ENCODE data around the gene LCN9. TPM values are rescaled to one million over a fixed set of nuclear protein-coding genes. Genes with fewer than 3 reads are reported as not detected.
A peak's percentile ranks its signal among the peaks of the same experiment; 100 is the strongest.

Gene LCN9
- total RNA-seq, 2 experiments from 2014 or later: not detected

- Mint-ChIP-seq H3K36me3 (no peaks in the 10 kb centered on the region), H3K4me1 (no peaks in the 10 kb centered on the region), H3K27me3 (no peaks in the 10 kb centered on the region), H3K27ac (no peak overlapping the region), H3K4me3 (no peak overlapping the region), H3K9me3 (ENCODE audit: low read depth) (no peaks in the 10 kb centered on the region)
- no peak for ATAC-seq
- DNase-seq: no peak
- CTCF ChIA-PET: no interaction called here
Observed at GRCh38 chr9:135692410-135692809, 29.3 kb downstream of the LCN9 start.

GRCh38 chr9:135693265-135693664 is 30.2 kb downstream of the LCN9 start:
- H3K4me1 Mint-ChIP-seq: no peaks in the 10 kb centered on the region
- no peaks in the 10 kb centered on the region for H3K27me3 Mint-ChIP-seq
- ATAC-seq (no peak), DNase-seq (no peak)
- no peaks in the 10 kb centered on the region for H3K9me3 Mint-ChIP-seq (ENCODE audit: low read depth)
- H3K4me3 Mint-ChIP-seq: no peak overlapping the region
- CTCF ChIA-PET: interaction anchor here (1.0 kb wide), 1 partner anchor 22 kb away, joined by 3 read pairs; no protein-coding TSS in a partner anchor
- H3K36me3 Mint-ChIP-seq: no peaks in the 10 kb centered on the region
- H3K27ac Mint-ChIP-seq: no peak overlapping the region

GRCh38 chr9:135693771-135694170 is 30.7 kb downstream of the LCN9 start:
- DNase-seq: no peak
- Mint-ChIP-seq H3K27me3 (no peaks in the 10 kb centered on the region), H3K9me3 (ENCODE audit: low read depth) (no peaks in the 10 kb centered on the region), H3K36me3 (no peaks in the 10 kb centered on the region), H3K27ac (no peak overlapping the region), H3K4me1 (no peaks in the 10 kb centered on the region), H3K4me3 (no peak overlapping the region)
- ATAC-seq: no peak
- CTCF ChIA-PET: interaction anchor here (1.0 kb wide), 1 partner anchor 22 kb away, joined by 3 read pairs; no protein-coding TSS in a partner anchor

GRCh38 chr9:135694414-135694813 is 31.3 kb downstream of the LCN9 start:
- DNase-seq (no peak), ATAC-seq (no peak)
- H3K4me3 Mint-ChIP-seq: no peak overlapping the region
- H3K9me3 Mint-ChIP-seq (ENCODE audit: low read depth): no peaks in the 10 kb centered on the region
- CTCF ChIA-PET: no interaction called here
- H3K36me3 Mint-ChIP-seq: no peaks in the 10 kb centered on the region
- no peaks in the 10 kb centered on the region for H3K4me1 Mint-ChIP-seq
- H3K27me3 Mint-ChIP-seq: no peaks in the 10 kb centered on the region
- no peak overlapping the region for H3K27ac Mint-ChIP-seq

GRCh38 chr9:135695036-135695435 is 31.9 kb downstream of the LCN9 start:
- H3K36me3 Mint-ChIP-seq: no peaks in the 10 kb centered on the region
- CTCF ChIA-PET: no interaction called here
- no peaks in the 10 kb centered on the region for H3K9me3 Mint-ChIP-seq (ENCODE audit: low read depth)
- H3K4me3 Mint-ChIP-seq: no peak overlapping the region
- DNase-seq (no peak), ATAC-seq (no peak)
- H3K27me3 Mint-ChIP-seq: no peaks in the 10 kb centered on the region
- no peaks in the 10 kb centered on the region for H3K4me1 Mint-ChIP-seq
- no peak overlapping the region for H3K27ac Mint-ChIP-seq

GRCh38 chr9:135695642-135696041 is 32.5 kb downstream of the LCN9 start:
- DNase-seq: no peak
- Mint-ChIP-seq H3K36me3 (no peaks in the 10 kb centered on the region), H3K27me3 (no peaks in the 10 kb centered on the region), H3K9me3 (ENCODE audit: low read depth) (no peaks in the 10 kb centered on the region), H3K4me1 (no peaks in the 10 kb centered on the region), H3K27ac (no peak overlapping the region), H3K4me3 (no peak overlapping the region)
- CTCF ChIA-PET: no interaction called here
- ATAC-seq: no peak

- H3K27ac Mint-ChIP-seq: no peak overlapping the region
- no peak for DNase-seq
Observed at GRCh38 chr9:135696446-135696845, 33.3 kb downstream of the LCN9 start.

GRCh38 chr9:135697226-135697625 is 34.1 kb downstream of the LCN9 start:
- Mint-ChIP-seq H3K36me3 (no peaks in the 10 kb centered on the region), H3K4me1 (no peaks in the 10 kb centered on the region), H3K27ac (no peak overlapping the region), H3K27me3 (no peaks in the 10 kb centered on the region), H3K9me3 (ENCODE audit: low read depth) (no peaks in the 10 kb centered on the region), H3K4me3 (no peak overlapping the region)
- DNase-seq: no peak
- ATAC-seq: no peak
- CTCF ChIA-PET: no interaction called here

More at GRCh38 chr9:135696446-135696845, 33.3 kb downstream of the LCN9 start:
- H3K27me3 Mint-ChIP-seq: no peaks in the 10 kb centered on the region
- no peaks in the 10 kb centered on the region for H3K9me3 Mint-ChIP-seq (ENCODE audit: low read depth)
- no peaks in the 10 kb centered on the region for H3K4me1 Mint-ChIP-seq
- H3K36me3 Mint-ChIP-seq: no peaks in the 10 kb centered on the region
- H3K4me3 Mint-ChIP-seq: no peak overlapping the region
- ATAC-seq: no peak
- CTCF ChIA-PET: no interaction called here

DNA sequence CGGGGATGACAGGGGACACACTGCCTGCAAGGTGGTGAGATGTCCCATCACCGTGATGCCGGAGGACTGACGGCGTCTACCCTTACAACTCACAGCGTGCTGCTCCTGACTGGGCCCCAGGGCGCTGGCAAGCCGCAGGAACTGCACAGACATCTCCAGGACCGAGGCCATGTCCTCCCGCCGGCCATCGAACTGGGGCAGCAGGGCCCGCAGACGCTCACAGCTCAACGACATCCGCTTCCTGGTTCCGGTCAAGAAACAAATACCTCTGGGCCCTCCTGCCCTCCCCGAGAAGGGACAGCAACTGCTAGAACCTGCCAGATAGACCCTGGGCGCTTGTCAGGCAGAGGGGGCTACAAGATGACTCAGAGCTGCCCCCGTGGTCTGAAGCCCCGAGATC is 35.1 kb downstream of the LCN9 start:
- DNase-seq (no peak), ATAC-seq (no peak)
- Mint-ChIP-seq H3K27me3 (no peaks in the 10 kb centered on the region), H3K36me3 (no peaks in the 10 kb centered on the region), H3K4me1 (no peaks in the 10 kb centered on the region), H3K27ac (no peak overlapping the region), H3K4me3 (no peak overlapping the region), H3K9me3 (ENCODE audit: low read depth) (no peaks in the 10 kb centered on the region)
- CTCF ChIA-PET: no interaction called here

- ATAC-seq: no peak
- no peak overlapping the region for H3K4me3 Mint-ChIP-seq
- no peaks in the 10 kb centered on the region for H3K9me3 Mint-ChIP-seq (ENCODE audit: low read depth)
- H3K27me3 Mint-ChIP-seq: no peaks in the 10 kb centered on the region
- no peaks in the 10 kb centered on the region for H3K36me3 Mint-ChIP-seq
- H3K4me1 Mint-ChIP-seq: no peaks in the 10 kb centered on the region
- CTCF ChIA-PET: no interaction called here
- no peak overlapping the region for H3K27ac Mint-ChIP-seq
- no peak for DNase-seq
Observed at GRCh38 chr9:135698767-135699166, 35.7 kb downstream of the LCN9 start.

DNA sequence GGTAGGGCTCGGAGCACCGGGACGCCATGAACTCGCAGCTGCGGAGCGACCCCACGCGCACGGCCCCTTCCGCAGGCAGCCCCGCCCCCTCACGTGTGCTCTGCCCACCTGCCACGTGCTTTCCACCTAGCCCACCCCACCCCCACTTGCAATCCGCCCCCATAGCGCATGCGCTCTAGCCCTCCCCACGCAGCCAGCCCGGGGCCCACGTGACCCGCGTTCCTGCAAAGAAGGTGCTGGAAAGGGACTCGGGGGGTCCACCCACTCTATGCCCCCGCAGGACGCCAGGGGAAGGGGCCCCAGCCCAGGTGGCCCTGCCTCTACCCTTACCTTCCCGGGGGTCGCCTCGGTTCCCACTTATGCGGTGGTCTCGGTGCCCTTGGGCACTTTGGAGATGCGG is 36.3 kb downstream of the LCN9 start, which contains the start of gene SOHLH1:
Gene SOHLH1, minus strand, starts transcription at position 42 of the 400 bp plus-strand sequence. Its CDS starts 14 bp downstream, at position 28.
- Mint-ChIP-seq H3K9me3 (ENCODE audit: low read depth) (no peaks in the 10 kb centered on the region), H3K27ac (no peak within 1 kb of the TSS), H3K27me3 (no peaks in the 10 kb centered on the region), H3K4me3 (no peak within 1 kb of the TSS), H3K36me3 (no peaks in the 10 kb centered on the region), H3K4me1 (no peaks in the 10 kb centered on the region)
- CTCF ChIA-PET: no interaction called here
- no peak for DNase-seq
- ATAC-seq: no peak

DNA sequence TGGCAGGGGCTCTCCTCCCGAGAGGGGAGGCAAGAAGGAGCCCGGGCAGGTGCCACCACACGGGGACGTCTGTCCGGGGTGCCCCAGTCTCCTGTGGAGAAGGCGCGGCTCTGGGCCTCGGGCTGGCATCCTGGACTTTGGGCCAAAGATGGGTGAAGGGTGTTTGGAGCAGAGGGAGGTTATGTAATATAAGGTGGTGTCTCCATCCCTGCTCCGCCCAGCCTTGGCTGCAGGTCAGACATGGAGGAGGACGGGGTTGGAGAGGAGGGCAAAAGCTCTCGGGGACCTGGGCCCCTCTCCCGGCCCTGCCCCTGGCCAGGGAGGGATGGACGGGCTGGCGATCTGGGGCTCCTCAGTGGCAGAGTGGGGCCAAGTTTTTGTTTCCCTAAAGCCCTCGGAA is 37.4 kb downstream of the LCN9 start:
- ATAC-seq (no peak), DNase-seq (no peak)
- Mint-ChIP-seq H3K4me3 (no peak overlapping the region), H3K27me3 (no peaks in the 10 kb centered on the region), H3K4me1 (no peaks in the 10 kb centered on the region), H3K9me3 (ENCODE audit: low read depth) (no peaks in the 10 kb centered on the region), H3K27ac (no peak overlapping the region), H3K36me3 (no peaks in the 10 kb centered on the region)
- CTCF ChIA-PET: no interaction called here

- Mint-ChIP-seq H3K27me3 (no peaks in the 10 kb centered on the region), H3K27ac (no peak overlapping the region), H3K36me3 (no peaks in the 10 kb centered on the region), H3K4me1 (no peaks in the 10 kb centered on the region), H3K4me3 (no peak overlapping the region), H3K9me3 (ENCODE audit: low read depth) (no peaks in the 10 kb centered on the region)
- DNase-seq: no peak
- peak; percentile 18 for ATAC-seq
- CTCF ChIA-PET: interaction anchor here (1.2 kb wide), 1 partner anchor 379 kb away, joined by 3 read pairs; no protein-coding TSS in a partner anchor
Observed at GRCh38 chr9:135701067-135701958, 38.2 kb downstream of the LCN9 start.

DNA sequence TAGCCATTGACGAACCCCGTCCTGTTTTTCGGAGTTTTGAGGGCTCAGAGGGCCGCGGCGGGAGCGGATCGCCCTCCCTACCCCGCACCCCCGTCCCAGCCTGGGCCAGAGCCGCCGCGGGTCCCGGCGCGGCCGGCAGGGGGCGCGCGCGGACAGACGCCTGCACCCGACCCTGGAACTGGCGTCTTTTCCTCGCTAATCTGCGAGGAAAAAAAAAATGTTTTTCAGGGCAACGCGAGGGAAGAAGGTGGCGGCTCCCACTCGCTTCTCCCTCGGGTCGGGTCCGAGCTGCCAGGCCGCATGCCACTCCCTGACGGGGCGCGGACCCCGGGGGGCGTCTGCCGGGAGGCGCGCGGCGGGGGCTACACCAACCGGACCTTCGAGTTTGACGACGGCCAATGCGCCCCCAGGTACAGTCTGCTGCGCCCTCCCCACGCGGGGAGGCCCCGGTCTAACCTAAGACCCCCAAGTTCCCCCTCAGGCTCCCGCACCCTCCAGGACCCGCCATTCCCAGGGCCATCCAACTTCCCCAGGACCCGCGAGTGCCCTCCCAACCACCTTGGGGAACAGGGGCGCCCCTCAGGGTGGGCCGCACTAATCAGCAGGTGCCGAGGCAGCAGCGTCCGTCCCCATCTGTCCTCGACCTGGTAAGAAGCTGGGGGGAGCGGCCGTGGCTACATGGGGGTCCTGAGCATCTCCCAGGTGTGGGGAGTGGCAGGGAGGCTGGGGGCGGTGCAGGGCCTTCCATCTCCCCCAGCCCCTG is 39.0 kb downstream of the LCN9 start, which contains the start of gene KCNT1:
Gene KCNT1, plus strand, starts transcription at position 227 of the 763 bp plus-strand sequence. Its CDS starts 74 bp downstream, at position 301.
- H3K27me3 Mint-ChIP-seq: no peaks in the 10 kb centered on the region
- CTCF ChIA-PET: interaction anchor here (1.2 kb wide), 1 partner anchor 378 kb away, joined by 3 read pairs; no protein-coding TSS in a partner anchor
- no peak within 1 kb of the TSS for H3K4me3 Mint-ChIP-seq
- no peak within 1 kb of the TSS for H3K27ac Mint-ChIP-seq
- DNase-seq (peak; percentile 58), ATAC-seq (peak; percentile 64)
- H3K36me3 Mint-ChIP-seq: no peaks in the 10 kb centered on the region
- no peaks in the 10 kb centered on the region for H3K4me1 Mint-ChIP-seq
- no peaks in the 10 kb centered on the region for H3K9me3 Mint-ChIP-seq (ENCODE audit: low read depth)
